HEK293 (cell line): ENCODE measurements around the gene ZDHHC9.

Experiments
- CTCF ChIA-PET: fragments of 350-600 bp; formaldehyde crosslinking; extraction: SDS; loops from one replicate; lab custom pipeline; 2021; ENCODE audit warnings: antibody characterized with exemption; lab: Yijun Ruan, JAX
- POLR2A ChIA-PET: fragments of 300-600 bp; formaldehyde crosslinking; extraction: SDS; loops from one replicate; lab custom pipeline; 2020; ENCODE audit warnings: antibody characterized with exemption, inconsistent platforms; lab: Yijun Ruan, JAX
- H3K27ac ChIP-seq: fragments of 200-500 bp; sonication (Bioruptor generic); 2 replicates; pipeline ENCODE4 v1.5.1; 2014; ENCODE audit warnings: low read depth, low read length, control low read depth, inconsistent platforms; ENCODE audit errors: extremely low read depth
- H3K36me3 ChIP-seq, 2 experiments: fragments of 200-500 bp in 1 of 2; sonication (Bioruptor generic) in 1 of 2; 1 replicate in 1 of 2; 2 replicates in 1 of 2; pipeline ENCODE4 v1.5.1; 2014 to 2017; ENCODE audit warnings: inconsistent platforms in 2 of 2, low read length in 2 of 2; ENCODE audit not compliant: control insufficient read depth in 2 of 2, insufficient read depth in 1 of 2
- H3K4me1 ChIP-seq: fragments of 200-500 bp; sonication (Bioruptor generic); 2 replicates; pipeline ENCODE4 v1.5.1; 2014; ENCODE audit warnings: mild to moderate bottlenecking, low read length, inconsistent platforms; ENCODE audit not compliant: control insufficient read depth, insufficient read depth
- H3K4me3 ChIP-seq: 2 replicates; pipeline ENCODE4 v1.5.1; 2011; ENCODE audit warnings: low read depth, mild to moderate bottlenecking, control low read depth, low read length, moderate library complexity
- H3K9me3 ChIP-seq: fragments of 200-500 bp; sonication (Bioruptor generic); 2 replicates; pipeline ENCODE4 v1.5.1; 2014; ENCODE audit warnings: low read depth, low read length, inconsistent platforms; ENCODE audit not compliant: control insufficient read depth, insufficient read depth
- GFI1B ChIP-seq: fragments of 450-650 bp; formaldehyde crosslinking; IDR thresholded peaks from 2 replicates; pipeline ENCODE4 v1.5.1; 2016; ENCODE audit warnings: missing biosample characterization, missing genetic modification characterization
- MZF1 ChIP-seq: fragments of 450-650 bp; formaldehyde crosslinking; IDR thresholded peaks from 2 replicates; pipeline ENCODE4 v1.5.1; 2017; ENCODE audit warnings: missing biosample characterization, missing genetic modification characterization, borderline replicate concordance
- PRDM1 ChIP-seq: fragments of 450-650 bp; formaldehyde crosslinking; IDR thresholded peaks from 2 replicates; pipeline ENCODE4; 2016; ENCODE audit warnings: missing biosample characterization, missing genetic modification characterization
- SCRT1 ChIP-seq: fragments of 450-650 bp; formaldehyde crosslinking; IDR thresholded peaks from 2 replicates; pipeline ENCODE4 v1.5.1; 2016; ENCODE audit warnings: missing biosample characterization, missing genetic modification characterization, borderline replicate concordance
- SP7 ChIP-seq: fragments of 450-650 bp; formaldehyde crosslinking; IDR thresholded peaks from 2 replicates; pipeline ENCODE4 v1.5.1; 2016; ENCODE audit warnings: missing biosample characterization, missing genetic modification characterization
- ZBTB10 ChIP-seq: fragments of 450-650 bp; formaldehyde crosslinking; IDR thresholded peaks from 2 replicates; pipeline ENCODE4 v1.5.1; 2016; ENCODE audit warnings: missing biosample characterization, missing genetic modification characterization
- ZBTB17 ChIP-seq: fragments of 450-650 bp; formaldehyde crosslinking; IDR thresholded peaks from 2 replicates; pipeline ENCODE4 v1.5.1; 2016; ENCODE audit warnings: missing biosample characterization, missing genetic modification characterization
- ZBTB20 ChIP-seq: fragments of 450-650 bp; formaldehyde crosslinking; IDR thresholded peaks from 2 replicates; pipeline ENCODE4 v1.5.1; 2016; ENCODE audit warnings: missing biosample characterization, missing genetic modification characterization
- ZBTB7A ChIP-seq: fragments of 450-650 bp; formaldehyde crosslinking; IDR thresholded peaks from 2 replicates; pipeline ENCODE4 v1.5.1; 2016; ENCODE audit warnings: low read depth, missing biosample characterization, missing genetic modification characterization
- ZEB2 ChIP-seq: fragments of 450-650 bp; formaldehyde crosslinking; IDR thresholded peaks from 2 replicates; pipeline ENCODE4 v1.5.1; 2016; ENCODE audit warnings: missing biosample characterization, missing genetic modification characterization
- ZIC2 ChIP-seq: fragments of 450-650 bp; formaldehyde crosslinking; IDR thresholded peaks from 2 replicates; pipeline ENCODE4 v1.5.1; 2016; ENCODE audit warnings: missing biosample characterization, missing genetic modification characterization
- ZNF202 ChIP-seq: fragments of 450-650 bp; formaldehyde crosslinking; IDR thresholded peaks from 2 replicates; pipeline ENCODE4 v1.5.1; 2016; ENCODE audit warnings: missing biosample characterization, missing genetic modification characterization, borderline replicate concordance
- ZNF248 ChIP-seq: fragments of 450-650 bp; formaldehyde crosslinking; IDR thresholded peaks from 2 replicates; pipeline ENCODE4 v1.5.1; 2017; ENCODE audit warnings: missing biosample characterization, missing genetic modification characterization
- ZNF280D ChIP-seq: fragments of 450-650 bp; formaldehyde crosslinking; IDR thresholded peaks from 2 replicates; pipeline ENCODE4 v1.5.1; 2016; ENCODE audit warnings: missing biosample characterization, missing genetic modification characterization
- ZNF341 ChIP-seq: fragments of 450-650 bp; formaldehyde crosslinking; IDR thresholded peaks from 2 replicates; pipeline ENCODE4; 2016; ENCODE audit warnings: low read depth, missing biosample characterization, missing genetic modification characterization
- ZNF366 ChIP-seq: fragments of 450-650 bp; formaldehyde crosslinking; conservative IDR thresholded peaks from 2 replicates; pipeline ENCODE4 v1.5.1; 2016; ENCODE audit warnings: missing biosample characterization, missing genetic modification characterization
- ZNF404 ChIP-seq: fragments of 450-650 bp; formaldehyde crosslinking; IDR thresholded peaks from 2 replicates; pipeline ENCODE4 v1.5.1; 2017; ENCODE audit warnings: missing biosample characterization, missing genetic modification characterization
- ZNF488 ChIP-seq: fragments of 450-650 bp; formaldehyde crosslinking; IDR thresholded peaks from 2 replicates; pipeline ENCODE4 v1.5.1; 2016; ENCODE audit warnings: missing biosample characterization, missing genetic modification characterization
- ZNF501 ChIP-seq: fragments of 450-650 bp; formaldehyde crosslinking; IDR thresholded peaks from 2 replicates; pipeline ENCODE4 v1.5.1; 2016; ENCODE audit warnings: missing biosample characterization, missing genetic modification characterization
- ZNF514 ChIP-seq: fragments of 450-650 bp; formaldehyde crosslinking; IDR thresholded peaks from 2 replicates; pipeline ENCODE4 v1.5.1; 2016; ENCODE audit warnings: missing biosample characterization, missing genetic modification characterization
- ZNF596 ChIP-seq: fragments of 450-650 bp; IDR thresholded peaks from 2 replicates; pipeline ENCODE4 v1.5.0; 2018; ENCODE audit warnings: missing biosample characterization, mild to moderate bottlenecking, missing genetic modification characterization, moderate library complexity
- ZNF600 ChIP-seq: fragments of 450-650 bp; formaldehyde crosslinking; IDR thresholded peaks from 2 replicates; pipeline ENCODE4 v1.5.1; 2016; ENCODE audit warnings: missing biosample characterization, missing genetic modification characterization
- ZSCAN30 ChIP-seq: fragments of 450-650 bp; IDR thresholded peaks from 2 replicates; pipeline ENCODE4 v1.5.1; 2018; ENCODE audit warnings: missing biosample characterization, mild to moderate bottlenecking, missing genetic modification characterization, moderate library complexity
- ZSCAN4 ChIP-seq: fragments of 450-650 bp; formaldehyde crosslinking; IDR thresholded peaks from 2 replicates; pipeline ENCODE4 v1.5.1; 2017; ENCODE audit warnings: missing biosample characterization, missing genetic modification characterization

The ZDHHC9 gene

GRCh38 chrX:129842510-129843208 is 1.0 kb downstream of the ZDHHC9 start:
- H3K36me3 ChIP-seq = peaks cover 0 to 24% of the 10 kb centered on the region in 2 experiments
- ChIA-PET POLR2A (no interaction called here), CTCF (no interaction called here)
- no peaks in the 10 kb centered on the region for H3K9me3 ChIP-seq
- H3K27ac ChIP-seq = peak overlapping the region; percentile 49; the same call in 1 of the 2 replicates
- peak; percentile 49; the same call in 1 of the 2 replicates for TF ChIP-seq ZNF341 (tag by site-specific recombination)
- TF ChIP-seq SP7 (tag by site-specific recombination) = no peak
- peak; percentile 35; the same call in 1 of the 2 replicates for TF ChIP-seq ZBTB17 (tag by site-specific recombination)
- 0 out of 2 replicates have a peak, but pooled peaks have one; percentile 5 for TF ChIP-seq ZIC2 (tag by site-specific recombination)
- peak; percentile 18; the same call in 1 of the 2 replicates for TF ChIP-seq PRDM1 (tag by site-specific recombination)
- 0 out of 2 replicates have a peak, but pooled peaks have one; percentile 16 for TF ChIP-seq ZBTB20
- no peak for TF ChIP-seq ZNF596 (tag by site-specific recombination)
- TF ChIP-seq ZEB2 (tag by site-specific recombination) = 0 out of 2 replicates have a peak, but pooled peaks have one; percentile 19
- TF ChIP-seq ZNF404 (tag by site-specific recombination) = no peak
- peak; percentile 38; the same call in 1 of the 2 replicates for TF ChIP-seq ZNF600 (tag by site-specific recombination)
- no peak for TF ChIP-seq ZNF202
- TF ChIP-seq ZNF366 = peak; percentile 30; the same call in 1 of the 2 replicates
- no peak for TF ChIP-seq ZBTB10
- 0 out of 2 replicates have a peak, but pooled peaks have one; percentile 16 for TF ChIP-seq ZBTB7A
- TF ChIP-seq GFI1B = peak; percentile 68; the same call in 1 of the 2 replicates
- no peak for TF ChIP-seq ZSCAN4 (tag by site-specific recombination)
- peak overlapping the region; percentile 51 for H3K4me3 ChIP-seq
- no peaks in the 10 kb centered on the region for H3K4me1 ChIP-seq

GRCh38 chrX:129840344-129840743 is 3.3 kb downstream of the ZDHHC9 start:
- Histone ChIP-seq H3K27ac (no peak overlapping the region), H3K36me3 (peaks cover 0 to 32% of the 10 kb centered on the region in 2 experiments)
- TF ChIP-seq ZNF248 (no peak), ZBTB10 (no peak), ZNF488 (tag by site-specific recombination) (no peak), ZNF514 (tag by site-specific recombination) (no peak), ZNF280D (tag by site-specific recombination) (no peak), ZSCAN30 (no peak), SCRT1 (tag by site-specific recombination) (no peak), MZF1 (tag by site-specific recombination) (no peak), ZNF501 (no peak)
- TF ChIP-seq, all 188 proteins: peak for 0
- ChIA-PET POLR2A (no interaction called here), CTCF (no interaction called here)
- no peaks in the 10 kb centered on the region for H3K9me3 ChIP-seq
- H3K4me1 ChIP-seq = no peaks in the 10 kb centered on the region
- H3K4me3 ChIP-seq = no peak overlapping the region
